GM20000 (cell line): ENCODE data around the gene ZNF112.

Source experiments
- DNase-seq: peaks from one replicate; pipeline ENCODE4 v3.0.0; 2012; ENCODE audit warnings: low spot score
- CTCF ChIP-seq: IDR thresholded peaks from 2 replicates; pipeline ENCODE4 v1.5.1; 2012; ENCODE audit warnings: mild to moderate bottlenecking, control low read depth; ENCODE audit errors: extremely low read depth, missing control alignments

The ZNF112 gene

GRCh38 chr19:44306283-44306682 is 50.2 kb downstream of the ZNF112 start:
- no peak for DNase-seq
- no peak for TF ChIP-seq CTCF

- no peak for TF ChIP-seq CTCF
- DNase-seq = no peak
Observed at GRCh38 chr19:44305457-44305856, 51.0 kb downstream of the ZNF112 start.

GRCh38 chr19:44304659-44305193 is 51.8 kb downstream of the ZNF112 start, which contains the start of gene ZNF235:
ZNF235 (minus strand) TSS chr19:44305025; CDS start chr19:44303404, 1,621 bp downstream.
- no peak for TF ChIP-seq CTCF
- DNase-seq = peak; percentile 86

GRCh38 chr19:44303976-44304568 is 52.4 kb downstream of the ZNF112 start:
- TF ChIP-seq CTCF = no peak
- peak; percentile 11 for DNase-seq

GRCh38 chr19:44303320-44303719 is 53.2 kb downstream of the ZNF112 start:
- no peak for TF ChIP-seq CTCF
- DNase-seq = no peak

- no peak for DNase-seq
- no peak for TF ChIP-seq CTCF
Observed at GRCh38 chr19:44284968-44285367, 71.5 kb downstream of the ZNF112 start.

GRCh38 chr19:44282846-44283245 is 73.6 kb downstream of the ZNF112 start:
- no peak for TF ChIP-seq CTCF
- DNase-seq = no peak
